ENCODE results near the gene AGK.

AGK gene

DNA sequence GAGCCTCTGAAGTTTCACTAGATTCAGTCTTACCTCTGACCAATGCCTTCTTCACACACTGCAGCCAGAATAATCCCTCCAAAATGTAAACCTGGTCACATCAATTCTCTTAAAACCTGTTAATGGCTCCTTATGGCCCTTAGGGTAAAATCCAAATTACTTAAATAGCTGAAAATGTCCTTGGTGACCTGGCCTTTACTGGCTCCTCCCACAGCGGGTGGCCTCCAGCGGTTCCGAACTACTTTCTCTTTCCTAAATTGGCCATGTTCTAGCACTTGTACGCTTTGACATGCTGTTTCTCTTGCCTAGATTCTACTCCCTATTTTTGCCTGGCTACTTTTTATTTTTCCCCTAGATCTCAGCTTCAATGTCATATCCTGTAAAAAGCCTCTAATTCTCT is 36.1 kb downstream of the AGK start:
- no peak for TF ChIP-seq ZNF274 (IDR thresholded peaks at IDR 0.05; ENCODE audit: low read depth, low read length)
- no peak for TF ChIP-seq YY1 (IDR thresholded peaks at IDR 0.05; ENCODE audit: insufficient read depth, insufficient read length)
- TF ChIP-seq SUZ12 (IDR thresholded peaks at IDR 0.05; ENCODE audit: extremely low read depth, insufficient read depth, insufficient read length): no peak
- Histone ChIP-seq H3K36me3 (ENCODE audit: insufficient read depth, insufficient read length, low read length) (peaks cover 3% of the 10 kb centered on the region), H3K9ac (ENCODE audit: insufficient read length, low read depth) (no peak overlapping the region), H3K4me3 (ENCODE audit: insufficient read length, low read depth) (no peak overlapping the region), H3K9me3 (ENCODE audit: insufficient read depth, low read length) (peaks cover 16% of the 10 kb centered on the region; the same call in 1 of the 2 replicates), H3K4me1 (ENCODE audit: insufficient read depth, insufficient read length) (peaks cover 2% of the 10 kb centered on the region), H3K27me3 (ENCODE audit: insufficient read depth, insufficient read length) (no peaks in the 10 kb centered on the region)
- no peak for DNase-seq (ENCODE audit: low read depth, low spot score)

- H3K4me1 ChIP-seq (ENCODE audit: insufficient read depth, insufficient read length): peaks cover 2% of the 10 kb centered on the region
- no peak for TF ChIP-seq SUZ12 (IDR thresholded peaks at IDR 0.05; ENCODE audit: extremely low read depth, insufficient read depth, insufficient read length)
- DNase-seq (ENCODE audit: low read depth, low spot score): no peak
- peaks cover 9% of the 10 kb centered on the region; the same call in 1 of the 2 replicates for H3K9me3 ChIP-seq (ENCODE audit: insufficient read depth, low read length)
- H3K27me3 ChIP-seq (ENCODE audit: insufficient read depth, insufficient read length): no peaks in the 10 kb centered on the region
- H3K36me3 ChIP-seq (ENCODE audit: insufficient read depth, insufficient read length, low read length): peaks cover 9% of the 10 kb centered on the region
- no peak overlapping the region for H3K9ac ChIP-seq (ENCODE audit: insufficient read length, low read depth)
- no peak overlapping the region for H3K4me3 ChIP-seq (ENCODE audit: insufficient read length, low read depth)
Observed at GRCh38 chr7:141588912-141589311, 37.7 kb downstream of the AGK start.

GRCh38 chr7:141590071-141590470 is 38.9 kb downstream of the AGK start:
- Histone ChIP-seq H3K4me1 (ENCODE audit: insufficient read depth, insufficient read length) (peaks cover 2% of the 10 kb centered on the region), H3K9ac (ENCODE audit: insufficient read length, low read depth) (no peak overlapping the region), H3K27me3 (ENCODE audit: insufficient read depth, insufficient read length) (no peaks in the 10 kb centered on the region), H3K9me3 (ENCODE audit: insufficient read depth, low read length) (peaks cover 9% of the 10 kb centered on the region; the same call in 1 of the 2 replicates), H3K36me3 (ENCODE audit: insufficient read depth, insufficient read length, low read length) (peaks cover 11% of the 10 kb centered on the region), H3K4me3 (ENCODE audit: insufficient read length, low read depth) (no peak overlapping the region)
- DNase-seq (ENCODE audit: low read depth, low spot score): no peak
- no peak for TF ChIP-seq ZNF274 (IDR thresholded peaks at IDR 0.05; ENCODE audit: low read depth, low read length)
- TF ChIP-seq YY1 (IDR thresholded peaks at IDR 0.05; ENCODE audit: insufficient read depth, insufficient read length): no peak
- no peak for TF ChIP-seq SUZ12 (IDR thresholded peaks at IDR 0.05; ENCODE audit: extremely low read depth, insufficient read depth, insufficient read length)

DNA sequence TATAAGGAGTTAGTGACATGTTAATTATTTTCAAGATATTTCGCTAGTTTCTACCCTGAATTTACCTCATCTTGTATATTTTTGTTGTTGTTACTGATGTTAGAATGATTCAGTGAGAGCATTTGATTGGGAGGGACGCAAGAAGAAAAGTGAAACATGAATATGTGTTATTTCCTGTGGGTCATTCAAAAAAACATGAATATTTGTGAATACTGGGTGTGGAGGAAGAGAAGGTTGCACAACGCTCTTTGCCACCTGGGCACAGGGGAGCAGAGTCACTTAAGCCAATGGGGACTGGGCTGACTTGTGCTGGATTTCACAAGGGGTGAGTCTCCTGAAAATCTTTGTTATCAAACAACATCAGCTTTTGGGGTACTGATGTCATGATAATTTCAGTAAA is 39.5 kb downstream of the AGK start:
- DNase-seq (ENCODE audit: low read depth, low spot score): no peak
- no peak overlapping the region for H3K9ac ChIP-seq (ENCODE audit: insufficient read length, low read depth)
- no peak overlapping the region for H3K4me3 ChIP-seq (ENCODE audit: insufficient read length, low read depth)
- H3K27me3 ChIP-seq (ENCODE audit: insufficient read depth, insufficient read length): no peaks in the 10 kb centered on the region
- H3K9me3 ChIP-seq (ENCODE audit: insufficient read depth, low read length): peaks cover 9% of the 10 kb centered on the region; the same call in 1 of the 2 replicates
- TF ChIP-seq YY1 (IDR thresholded peaks at IDR 0.05; ENCODE audit: insufficient read depth, insufficient read length) (no peak), SUZ12 (IDR thresholded peaks at IDR 0.05; ENCODE audit: extremely low read depth, insufficient read depth, insufficient read length) (no peak), ZNF274 (IDR thresholded peaks at IDR 0.05; ENCODE audit: low read depth, low read length) (no peak)
- no peaks in the 10 kb centered on the region for H3K4me1 ChIP-seq (ENCODE audit: insufficient read depth, insufficient read length)
- peaks cover 12% of the 10 kb centered on the region for H3K36me3 ChIP-seq (ENCODE audit: insufficient read depth, insufficient read length, low read length)

GRCh38 chr7:141593134-141593533 is 41.9 kb downstream of the AGK start:
- TF ChIP-seq SUZ12 (IDR thresholded peaks at IDR 0.05; ENCODE audit: extremely low read depth, insufficient read depth, insufficient read length): no peak
- TF ChIP-seq ZNF274 (IDR thresholded peaks at IDR 0.05; ENCODE audit: low read depth, low read length): no peak
- no peak for TF ChIP-seq YY1 (IDR thresholded peaks at IDR 0.05; ENCODE audit: insufficient read depth, insufficient read length)
- Histone ChIP-seq H3K4me1 (ENCODE audit: insufficient read depth, insufficient read length) (no peaks in the 10 kb centered on the region), H3K9ac (ENCODE audit: insufficient read length, low read depth) (no peak overlapping the region), H3K27me3 (ENCODE audit: insufficient read depth, insufficient read length) (no peaks in the 10 kb centered on the region), H3K9me3 (ENCODE audit: insufficient read depth, low read length) (peaks cover 3% of the 10 kb centered on the region; the same call in 1 of the 2 replicates), H3K36me3 (ENCODE audit: insufficient read depth, insufficient read length, low read length) (peaks cover 21% of the 10 kb centered on the region), H3K4me3 (ENCODE audit: insufficient read length, low read depth) (no peak overlapping the region)
- DNase-seq (ENCODE audit: low read depth, low spot score): no peak

DNA sequence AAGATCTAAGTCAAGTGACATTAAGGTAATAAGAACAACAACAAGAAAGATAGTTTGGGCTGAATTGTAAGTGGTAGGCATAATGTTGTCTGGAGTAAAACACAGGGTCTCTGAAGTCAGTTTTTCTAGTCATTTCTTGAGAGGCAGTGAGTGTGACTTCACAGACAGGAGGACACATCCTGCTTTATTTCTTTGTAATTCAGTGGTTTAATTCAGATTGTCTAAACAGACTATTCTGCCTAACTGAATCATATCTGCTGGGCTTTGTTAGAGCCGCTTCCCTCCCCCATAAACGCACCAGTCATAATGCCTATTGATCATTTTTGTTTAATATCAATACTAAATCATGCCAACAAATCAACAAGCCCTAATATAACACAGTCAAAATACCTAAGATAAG is 46.8 kb downstream of the AGK start:
- Histone ChIP-seq H3K9me3 (ENCODE audit: insufficient read depth, low read length) (no peaks in the 10 kb centered on the region), H3K36me3 (ENCODE audit: insufficient read depth, insufficient read length, low read length) (peaks cover 25% of the 10 kb centered on the region), H3K4me1 (ENCODE audit: insufficient read depth, insufficient read length) (no peaks in the 10 kb centered on the region), H3K9ac (ENCODE audit: insufficient read length, low read depth) (no peak overlapping the region), H3K27me3 (ENCODE audit: insufficient read depth, insufficient read length) (no peaks in the 10 kb centered on the region), H3K4me3 (ENCODE audit: insufficient read length, low read depth) (no peak overlapping the region)
- no peak for TF ChIP-seq SUZ12 (IDR thresholded peaks at IDR 0.05; ENCODE audit: extremely low read depth, insufficient read depth, insufficient read length)
- no peak for TF ChIP-seq YY1 (IDR thresholded peaks at IDR 0.05; ENCODE audit: insufficient read depth, insufficient read length)
- TF ChIP-seq ZNF274 (IDR thresholded peaks at IDR 0.05; ENCODE audit: low read depth, low read length): no peak
- no peak for DNase-seq (ENCODE audit: low read depth, low spot score)

DNA sequence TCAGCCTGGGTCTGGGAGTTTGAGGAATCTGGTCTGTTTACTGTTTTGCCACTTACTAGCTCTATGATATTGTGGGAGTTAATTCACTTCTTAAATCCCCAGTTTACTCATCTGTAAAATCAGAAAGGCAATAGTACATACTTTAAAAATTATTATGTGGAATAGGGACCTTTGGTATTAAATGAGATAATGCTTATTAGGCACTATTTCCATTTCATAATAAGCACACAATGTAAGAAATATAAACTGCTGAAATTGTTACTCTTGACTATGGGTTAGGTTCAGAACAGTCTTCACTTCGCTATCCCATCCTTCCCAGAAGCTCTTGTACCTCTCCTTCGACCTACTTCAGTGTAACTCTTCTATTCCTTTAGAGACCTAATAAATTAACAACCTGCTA is 47.2 kb downstream of the AGK start:
- H3K9me3 ChIP-seq (ENCODE audit: insufficient read depth, low read length): no peaks in the 10 kb centered on the region
- no peak overlapping the region for H3K4me3 ChIP-seq (ENCODE audit: insufficient read length, low read depth)
- no peaks in the 10 kb centered on the region for H3K27me3 ChIP-seq (ENCODE audit: insufficient read depth, insufficient read length)
- DNase-seq (ENCODE audit: low read depth, low spot score): no peak
- TF ChIP-seq ZNF274 (IDR thresholded peaks at IDR 0.05; ENCODE audit: low read depth, low read length) (no peak), SUZ12 (IDR thresholded peaks at IDR 0.05; ENCODE audit: extremely low read depth, insufficient read depth, insufficient read length) (no peak), YY1 (IDR thresholded peaks at IDR 0.05; ENCODE audit: insufficient read depth, insufficient read length) (no peak)
- H3K36me3 ChIP-seq (ENCODE audit: insufficient read depth, insufficient read length, low read length): peaks cover 21% of the 10 kb centered on the region
- H3K9ac ChIP-seq (ENCODE audit: insufficient read length, low read depth): no peak overlapping the region
- no peaks in the 10 kb centered on the region for H3K4me1 ChIP-seq (ENCODE audit: insufficient read depth, insufficient read length)
